Neural cell (in vitro differentiated cells): ENCODE measurements around the gene GLO1. TPM values are rescaled to one million over a fixed set of nuclear protein-coding genes. Genes with fewer than 3 reads are reported as not detected.

ENCODE experiments used
- H2AFZ ChIP-seq: fragments of 200-600, 300-800 bp; sonication (generic), shearing (Covaris generic); 2 replicates; pipeline ENCODE4 v1.6.0; 2014; ENCODE audit warnings: low read depth, mild to moderate bottlenecking, antibody characterized with exemption, low read length, moderate library complexity
- H3F3A ChIP-seq: fragments of 200-600 bp; shearing (Covaris generic); 2 replicates; pipeline ENCODE4 v1.6.1; 2016; ENCODE audit warnings: mild to moderate bottlenecking, moderate library complexity, mixed read lengths, antibody characterized with exemption, low read length; ENCODE audit not compliant: insufficient read depth, poor library complexity, severe bottlenecking
- H3K27ac ChIP-seq: fragments of 200-600, 300-800 bp; sonication (generic), shearing (Covaris generic); 2 replicates; pipeline ENCODE4 v1.5.1; 2014; ENCODE audit warnings: mild to moderate bottlenecking, low read length, moderate library complexity
- H3K27me3 ChIP-seq: fragments of 300-800, 200-600 bp; sonication (generic), shearing (Covaris generic); 2 replicates; pipeline ENCODE4 v1.6.0; 2014; ENCODE audit warnings: mild to moderate bottlenecking, low read depth, low read length, moderate library complexity; ENCODE audit not compliant: insufficient read depth
- H3K36me3 ChIP-seq: fragments of 300-800, 200-600 bp; sonication (generic), shearing (Covaris generic); 2 replicates; pipeline ENCODE4 v1.5.1; 2014; ENCODE audit warnings: mild to moderate bottlenecking, antibody characterized with exemption, low read length, moderate library complexity; ENCODE audit not compliant: insufficient read depth
- H3K4me2 ChIP-seq: fragments of 300-800, 200-600 bp; sonication (generic), shearing (Covaris generic); 2 replicates; pipeline ENCODE4 v1.6.0; 2014; ENCODE audit warnings: mild to moderate bottlenecking, low read length
- H3K4me3 ChIP-seq: fragments of 300-800, 200-600 bp; sonication (generic), shearing (Covaris generic); 2 replicates; pipeline ENCODE4 v1.5.1; 2014; ENCODE audit warnings: mild to moderate bottlenecking, low read length, moderate library complexity
- H3K79me2 ChIP-seq: fragments of 200-600 bp; shearing (Covaris generic); replicated peaks from 2 replicates; pipeline ENCODE4 v1.6.0; 2014; ENCODE audit warnings: mild to moderate bottlenecking, low read length, moderate library complexity; ENCODE audit not compliant: insufficient read depth
- H3K9ac ChIP-seq: fragments of 300-800, 200-600 bp; sonication (generic), shearing (Covaris generic); 2 replicates; pipeline ENCODE4 v1.6.1; 2016; ENCODE audit warnings: mild to moderate bottlenecking, low read length, mixed read lengths
- H3K9me2 ChIP-seq: fragments of 200-600 bp; shearing (Covaris generic); 2 replicates; pipeline ENCODE4 v1.6.1; 2016; ENCODE audit warnings: mild to moderate bottlenecking, low read length, mixed read lengths; ENCODE audit not compliant: insufficient read depth
- H3K9me3 ChIP-seq: fragments of 200-600, 300-800 bp; sonication (generic), shearing (Covaris generic); 2 replicates; pipeline ENCODE4 v1.6.1; 2016; ENCODE audit warnings: mild to moderate bottlenecking, mixed run types, low read length, moderate library complexity, mixed read lengths
- H4K20me1 ChIP-seq: fragments of 200-600 bp; shearing (Covaris generic); 2 replicates; pipeline ENCODE4 v1.6.1; 2016; ENCODE audit warnings: mild to moderate bottlenecking, mixed run types; ENCODE audit not compliant: insufficient read depth
- CTCF ChIP-seq: fragments of 450-650 bp; IDR thresholded peaks from 2 replicates; pipeline ENCODE4 v1.5.1; 2014; ENCODE audit warnings: antibody characterized with exemption, mild to moderate bottlenecking, moderate library complexity; ENCODE audit not compliant: poor library complexity, severe bottlenecking
- EP300 ChIP-seq: fragments of 450-650 bp; conservative IDR thresholded peaks from 2 replicates; pipeline ENCODE4 v1.6.1; 2014; ENCODE audit warnings: antibody characterized with exemption, mild to moderate bottlenecking, moderate library complexity; ENCODE audit not compliant: poor library complexity, severe bottlenecking
- EZH2 ChIP-seq: fragments of 200-600, 300-800 bp; shearing (Covaris generic), sonication (generic); IDR thresholded peaks from 2 replicates; pipeline ENCODE4 v1.6.1; 2014; ENCODE audit warnings: antibody characterized with exemption, low read length, borderline replicate concordance, mild to moderate bottlenecking; ENCODE audit not compliant: insufficient read depth, poor library complexity, severe bottlenecking
- MXI1 ChIP-seq: fragments of 450-650 bp; conservative IDR thresholded peaks from 2 replicates; pipeline ENCODE4 v1.6.1; 2014; ENCODE audit warnings: antibody characterized with exemption, mild to moderate bottlenecking; ENCODE audit not compliant: poor library complexity, severe bottlenecking
- POLR2AphosphoS5 ChIP-seq: IDR thresholded peaks from 2 replicates; pipeline ENCODE4 v1.6.1; 2012
- RAD21 ChIP-seq: fragments of 450-650 bp; conservative IDR thresholded peaks from 2 replicates; pipeline ENCODE4 v1.6.1; 2014; ENCODE audit warnings: antibody characterized with exemption, mild to moderate bottlenecking, moderate library complexity
- REST ChIP-seq: IDR thresholded peaks from 2 replicates; pipeline ENCODE4 v1.6.1; 2012; ENCODE audit warnings: borderline replicate concordance
- SMC3 ChIP-seq: fragments of 450-650 bp; conservative IDR thresholded peaks from 2 replicates; pipeline ENCODE4 v1.6.1; 2014; ENCODE audit warnings: antibody characterized with exemption, mild to moderate bottlenecking, moderate library complexity; ENCODE audit not compliant: poor library complexity
- TAF1 ChIP-seq: IDR thresholded peaks from 2 replicates; pipeline ENCODE4 v1.6.1; 2012; ENCODE audit warnings: low read depth
- polyA plus RNA-seq: library from polyadenylated mRNA; depleted of rRNA; stranded (reverse); fragments of >200 nt; gene quantifications from 2 replicates; pipeline ENCODE4 v1.2.3, GENCODE V29; 2014

Gene GLO1
- polyA plus RNA-seq, 1 donor from 2014 or later, result 94.8 TPM

DNA sequence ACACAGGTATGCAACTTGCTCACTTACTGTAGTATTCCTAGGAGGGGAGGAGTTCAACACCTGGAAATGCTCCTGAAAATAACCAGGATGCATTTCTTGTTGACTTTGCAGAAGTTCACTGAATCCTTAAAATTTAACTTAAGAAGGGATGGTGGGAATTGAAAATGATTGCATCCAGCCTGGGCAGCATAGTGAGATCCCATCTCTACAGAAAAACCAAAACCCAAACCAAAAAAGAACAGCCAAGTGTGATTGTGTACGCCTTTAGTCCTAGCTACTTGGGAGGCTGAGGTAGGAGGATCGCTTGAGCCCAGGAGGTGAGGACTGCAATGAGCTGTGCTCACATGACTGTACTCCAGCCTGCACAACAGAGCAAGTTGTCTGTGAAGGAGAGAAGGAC, 13.9 kb upstream of the GLO1 start:
- Histone ChIP-seq H3K27ac (no peak overlapping the region), H3K9me3 (no peaks in the 10 kb centered on the region), H3K4me3 (no peak overlapping the region), H3K27me3 (peaks cover 13% of the 10 kb centered on the region), H2AFZ (no peak overlapping the region), H3K4me2 (no peak overlapping the region), H3K9ac (no peak overlapping the region), H3K36me3 (no peaks in the 10 kb centered on the region), H3K79me2 (no peaks in the 10 kb centered on the region), H3K9me2 (no peaks in the 10 kb centered on the region), H3F3A (no peaks in the 10 kb centered on the region), H4K20me1 (no peaks in the 10 kb centered on the region)
- TF ChIP-seq REST, result no peak
- no peak for TF ChIP-seq TAF1
- TF ChIP-seq EP300, result no peak

- Histone ChIP-seq H3K9me3 (no peaks in the 10 kb centered on the region), H3K9ac (no peak within 1 kb of the TSS), H3K79me2 (no peaks in the 10 kb centered on the region), H3K4me3 (no peak within 1 kb of the TSS), H3K27ac (no peak within 1 kb of the TSS), H3K4me2 (no peak within 1 kb of the TSS), H3K9me2 (no peaks in the 10 kb centered on the region), H3K27me3 (peaks cover 13% of the 10 kb centered on the region), H2AFZ (no peak within 1 kb of the TSS), H4K20me1 (no peaks in the 10 kb centered on the region), H3K36me3 (no peaks in the 10 kb centered on the region), H3F3A (no peaks in the 10 kb centered on the region)
- TF ChIP-seq EZH2, result no peak
- TF ChIP-seq TAF1, result no peak
- no peak for TF ChIP-seq POLR2AphosphoS5
- no peak for TF ChIP-seq CTCF
- no peak for TF ChIP-seq RAD21
- TF ChIP-seq REST, result no peak
- no peak for TF ChIP-seq SMC3
- no peak for TF ChIP-seq EP300
- no peak for TF ChIP-seq MXI1
Observed at GRCh38 chr6:38715016-38715689, 12.2 kb upstream of the GLO1 start, which contains the start of gene DNAH8. Gene DNAH8 (plus strand): TSS chr6:38715311. CDS start chr6:38722810, 7,499 bp downstream.
